ENCODE data around the gene SETDB1. TPM values are rescaled to one million over a fixed set of nuclear protein-coding genes. Genes with fewer than 3 reads are reported as not detected.

The SETDB1 gene
- total and polyA plus RNA-seq, 2 experiments from 2014 or later: 12.9 to 33.7 TPM

GRCh38 chr1:151007853-151008243 is 81.7 kb downstream of the SETDB1 start:
- TF ChIP-seq EZH2 (IDR thresholded peaks at IDR 0.05; ENCODE audit: borderline replicate concordance): no peak
- TF ChIP-seq EZH2phosphoT487 (IDR thresholded peaks at IDR 0.05; ENCODE audit: low read depth, severe bottlenecking, unreplicated experiment): no peak
- no peak for TF ChIP-seq CTCF (IDR thresholded peaks at IDR 0.05; ENCODE audit: poor library complexity)
- Histone ChIP-seq H3K4me2 (peak overlapping the region; percentile 87), H3K27ac (peak overlapping the region; percentile 80), H2AFZ (peak overlapping the region; percentile 12), H3K36me3 (replicated peaks; ENCODE audit: insufficient read depth, low read depth) (no peaks in the 10 kb centered on the region), H3K27me3 (no peaks in the 10 kb centered on the region), H3K4me3 (no peak overlapping the region), H3K9me3 (ENCODE audit: low read depth) (no peaks in the 10 kb centered on the region), H3K9me2 (replicated peaks; ENCODE audit: insufficient read depth) (no peaks in the 10 kb centered on the region), H4K20me1 (ENCODE audit: insufficient read depth, poor library complexity, severe bottlenecking) (no peaks in the 10 kb centered on the region), H3K4me1 (ENCODE audit: insufficient read depth) (peaks cover 59% of the 10 kb centered on the region), H3K79me2 (peaks cover 66% of the 10 kb centered on the region)
- no peak for DNase-seq (ENCODE audit: low spot score)
- WGBS (ENCODE audit: low lambda C conversion rate, missing lambda C conversion rate): 25% methylated on average over 4 of the region's 4 CpGs

GRCh38 chr1:151008244-151009205 is 82.4 kb downstream of the SETDB1 start, which contains the start of gene PRUNE1:
Gene PRUNE1 (plus strand): TSS chr1:151008449. CDS start chr1:151008633, 184 bp downstream.
- no peak for TF ChIP-seq EZH2phosphoT487 (IDR thresholded peaks at IDR 0.05; ENCODE audit: low read depth, severe bottlenecking, unreplicated experiment)
- TF ChIP-seq EZH2 (IDR thresholded peaks at IDR 0.05; ENCODE audit: borderline replicate concordance): no peak
- no peak for TF ChIP-seq CTCF (IDR thresholded peaks at IDR 0.05; ENCODE audit: poor library complexity)
- H3K4me1 ChIP-seq (ENCODE audit: insufficient read depth): peaks cover 58% of the 10 kb centered on the region

GRCh38 chr1:151009206-151009587 is 83.0 kb downstream of the SETDB1 start:
- TF ChIP-seq EZH2 (IDR thresholded peaks at IDR 0.05; ENCODE audit: borderline replicate concordance) (no peak), EZH2phosphoT487 (IDR thresholded peaks at IDR 0.05; ENCODE audit: low read depth, severe bottlenecking, unreplicated experiment) (no peak), CTCF (IDR thresholded peaks at IDR 0.05; ENCODE audit: poor library complexity) (no peak)
- H3K9me3 ChIP-seq (ENCODE audit: low read depth): no peaks in the 10 kb centered on the region
- peak overlapping the region; percentile 87 for H2AFZ ChIP-seq
- H3K4me1 ChIP-seq (ENCODE audit: insufficient read depth): peaks cover 57% of the 10 kb centered on the region
- H3K36me3 ChIP-seq (replicated peaks; ENCODE audit: insufficient read depth, low read depth): no peaks in the 10 kb centered on the region
- no peaks in the 10 kb centered on the region for H3K27me3 ChIP-seq
- peaks cover 55% of the 10 kb centered on the region for H3K79me2 ChIP-seq
- 31% methylated on average over 3 of the region's 3 CpGs for WGBS (ENCODE audit: low lambda C conversion rate, missing lambda C conversion rate)
- H3K4me2 ChIP-seq: peak overlapping the region; percentile 79
- peak overlapping the region; percentile 88 for H3K27ac ChIP-seq
- no peaks in the 10 kb centered on the region for H4K20me1 ChIP-seq (ENCODE audit: insufficient read depth, poor library complexity, severe bottlenecking)
- H3K4me3 ChIP-seq: peak overlapping the region; percentile 69
- no peaks in the 10 kb centered on the region for H3K9me2 ChIP-seq (replicated peaks; ENCODE audit: insufficient read depth)
- no peak for DNase-seq (ENCODE audit: low spot score)

More at GRCh38 chr1:151008244-151009205, 82.4 kb downstream of the SETDB1 start, which contains the start of gene PRUNE1:
- Histone ChIP-seq H3K4me2 (peak within 1 kb of the TSS; percentile 87), H3K27me3 (no peaks in the 10 kb centered on the region), H3K9me3 (ENCODE audit: low read depth) (no peaks in the 10 kb centered on the region), H4K20me1 (ENCODE audit: insufficient read depth, poor library complexity, severe bottlenecking) (no peaks in the 10 kb centered on the region), H3K27ac (peak within 1 kb of the TSS; percentile 88), H2AFZ (peak within 1 kb of the TSS; percentile 87), H3K9me2 (replicated peaks; ENCODE audit: insufficient read depth) (no peaks in the 10 kb centered on the region), H3K36me3 (replicated peaks; ENCODE audit: insufficient read depth, low read depth) (no peaks in the 10 kb centered on the region), H3K79me2 (peaks cover 59% of the 10 kb centered on the region), H3K4me3 (peak within 1 kb of the TSS; percentile 69)
- DNase-seq (ENCODE audit: low spot score): peak; percentile 99
- WGBS (ENCODE audit: low lambda C conversion rate, missing lambda C conversion rate): 2% methylated on average over 68 of the region's 69 CpGs
